Measurements from ENCODE around the gene TSC22D1.

TSC22D1 gene

GRCh38 chr13:44394658-44395057 lies 181.5 kb downstream of the TSC22D1 start:
- no peaks in the 10 kb centered on the region; the same call in 1 of the 2 replicates for H3K4me1 ChIP-seq
- TF ChIP-seq Cebpa-rat (IDR thresholded peaks at IDR 0.05) = no peak

GRCh38 chr13:44393391-44393790 lies 182.7 kb downstream of the TSC22D1 start:
- no peak overlapping the region for H3K4me2 ChIP-seq
- no peak for TF ChIP-seq Cebpa-rat (IDR thresholded peaks at IDR 0.05)
- no peaks in the 10 kb centered on the region for H3K27me3 ChIP-seq
- no peaks in the 10 kb centered on the region; the same call in 1 of the 2 replicates for H3K4me1 ChIP-seq
- H3K4me3 ChIP-seq = no peak overlapping the region
- no peak overlapping the region for H3K9ac ChIP-seq
- no peaks in the 10 kb centered on the region for H3K36me3 ChIP-seq
- no peaks in the 10 kb centered on the region for H3K9me3 ChIP-seq
- H4K20me1 ChIP-seq = no peaks in the 10 kb centered on the region
- no peak overlapping the region for H3K27ac ChIP-seq

More at GRCh38 chr13:44394658-44395057, 181.5 kb downstream of the TSC22D1 start:
- Histone ChIP-seq H3K4me3 (no peak overlapping the region), H3K27ac (no peak overlapping the region), H3K36me3 (no peaks in the 10 kb centered on the region), H3K9me3 (no peaks in the 10 kb centered on the region), H3K9ac (no peak overlapping the region), H4K20me1 (no peaks in the 10 kb centered on the region), H3K27me3 (no peaks in the 10 kb centered on the region), H3K4me2 (no peak overlapping the region)

DNA sequence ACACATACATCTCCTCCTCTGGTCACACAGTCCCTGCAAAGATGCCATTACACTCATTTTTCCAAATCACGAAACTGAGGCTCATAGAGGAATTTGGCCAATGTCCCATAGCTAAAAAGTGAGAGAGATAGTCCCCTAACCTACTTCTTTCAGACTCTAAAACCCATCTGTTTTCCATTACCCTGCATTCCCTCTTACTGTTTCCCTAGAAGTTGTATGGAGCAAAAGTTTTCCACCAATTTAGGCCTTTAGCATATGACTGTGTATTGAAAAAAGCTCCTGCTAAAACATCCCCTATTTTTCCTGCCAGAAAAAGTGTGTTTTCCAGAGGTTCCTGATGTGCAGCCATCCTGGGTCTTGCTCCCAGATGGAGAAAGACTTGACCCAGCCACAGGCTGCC lies 186.3 kb downstream of the TSC22D1 start:
- TF ChIP-seq Cebpa-rat (IDR thresholded peaks at IDR 0.05) = no peak

GRCh38 chr13:44389060-44389666 lies 187.0 kb downstream of the TSC22D1 start:
- Histone ChIP-seq H3K27ac (no peak overlapping the region), H3K27me3 (no peaks in the 10 kb centered on the region), H3K36me3 (no peaks in the 10 kb centered on the region), H3K4me3 (no peak overlapping the region), H3K9me3 (no peaks in the 10 kb centered on the region), H3K4me1 (peaks cover 8% of the 10 kb centered on the region), H3K4me2 (no peak overlapping the region), H3K9ac (no peak overlapping the region), H4K20me1 (no peaks in the 10 kb centered on the region)
- TF ChIP-seq Cebpa-rat (IDR thresholded peaks at IDR 0.05) = no peak

More for the DNA sequence above, 186.3 kb downstream of the TSC22D1 start:
- Histone ChIP-seq H3K27me3 (no peaks in the 10 kb centered on the region), H3K4me1 (peaks cover 8% of the 10 kb centered on the region), H3K27ac (no peak overlapping the region), H3K36me3 (no peaks in the 10 kb centered on the region), H3K9ac (no peak overlapping the region), H4K20me1 (no peaks in the 10 kb centered on the region), H3K4me3 (no peak overlapping the region), H3K9me3 (no peaks in the 10 kb centered on the region), H3K4me2 (no peak overlapping the region)

GRCh38 chr13:44388427-44389059 lies 187.6 kb downstream of the TSC22D1 start:
- Histone ChIP-seq H3K36me3 (no peaks in the 10 kb centered on the region), H3K9me3 (no peaks in the 10 kb centered on the region), H4K20me1 (no peaks in the 10 kb centered on the region), H3K4me3 (no peak overlapping the region), H3K27me3 (no peaks in the 10 kb centered on the region), H3K9ac (no peak overlapping the region), H3K4me2 (no peak overlapping the region), H3K4me1 (peaks cover 8% of the 10 kb centered on the region), H3K27ac (no peak overlapping the region)
- no peak for TF ChIP-seq Cebpa-rat (IDR thresholded peaks at IDR 0.05)

- no peaks in the 10 kb centered on the region for H3K9me3 ChIP-seq
- no peak overlapping the region for H3K27ac ChIP-seq
- H3K9ac ChIP-seq = no peak overlapping the region
- H3K4me1 ChIP-seq = peaks cover 8% of the 10 kb centered on the region
- H4K20me1 ChIP-seq = no peaks in the 10 kb centered on the region
- TF ChIP-seq Cebpa-rat (IDR thresholded peaks at IDR 0.05) = no peak
- no peak overlapping the region for H3K4me2 ChIP-seq
- H3K27me3 ChIP-seq = no peaks in the 10 kb centered on the region
- H3K36me3 ChIP-seq = no peaks in the 10 kb centered on the region
- H3K4me3 ChIP-seq = no peak overlapping the region
Measured at GRCh38 chr13:44386913-44387556, 189.1 kb downstream of the TSC22D1 start.

- Histone ChIP-seq H3K4me3 (no peak overlapping the region), H3K27ac (no peak overlapping the region), H3K4me2 (peak overlapping the region; percentile 30; the same call in 1 of the 2 replicates), H3K27me3 (no peaks in the 10 kb centered on the region), H3K9ac (no peak overlapping the region), H3K36me3 (no peaks in the 10 kb centered on the region), H3K9me3 (no peaks in the 10 kb centered on the region), H3K4me1 (peaks cover 8% of the 10 kb centered on the region), H4K20me1 (no peaks in the 10 kb centered on the region)
- no peak for TF ChIP-seq Cebpa-rat (IDR thresholded peaks at IDR 0.05)
Measured at GRCh38 chr13:44385847-44386246, 190.3 kb downstream of the TSC22D1 start.

GRCh38 chr13:44385401-44385800 lies 190.7 kb downstream of the TSC22D1 start:
- no peak for TF ChIP-seq Cebpa-rat (IDR thresholded peaks at IDR 0.05)
- Histone ChIP-seq H3K4me1 (peaks cover 8% of the 10 kb centered on the region), H3K36me3 (no peaks in the 10 kb centered on the region), H3K9me3 (no peaks in the 10 kb centered on the region), H3K9ac (no peak overlapping the region), H3K27me3 (no peaks in the 10 kb centered on the region), H4K20me1 (no peaks in the 10 kb centered on the region), H3K4me2 (peak overlapping the region; percentile 30; the same call in 1 of the 2 replicates), H3K27ac (no peak overlapping the region), H3K4me3 (no peak overlapping the region)

- Histone ChIP-seq H3K27ac (no peak overlapping the region), H3K9me3 (no peaks in the 10 kb centered on the region), H3K9ac (no peak overlapping the region), H3K4me3 (no peak overlapping the region), H3K36me3 (no peaks in the 10 kb centered on the region), H3K4me2 (no peak overlapping the region), H3K27me3 (no peaks in the 10 kb centered on the region), H4K20me1 (no peaks in the 10 kb centered on the region), H3K4me1 (peaks cover 8% of the 10 kb centered on the region)
- TF ChIP-seq Cebpa-rat (IDR thresholded peaks at IDR 0.05) = no peak
Measured at GRCh38 chr13:44384778-44385177, 191.4 kb downstream of the TSC22D1 start.

GRCh38 chr13:44383945-44384344 lies 192.2 kb downstream of the TSC22D1 start:
- H3K4me1 ChIP-seq = peaks cover 8% of the 10 kb centered on the region
- no peak for TF ChIP-seq Cebpa-rat (IDR thresholded peaks at IDR 0.05)
- no peak overlapping the region for H3K4me3 ChIP-seq
- H4K20me1 ChIP-seq = no peaks in the 10 kb centered on the region
- no peak overlapping the region for H3K4me2 ChIP-seq
- no peaks in the 10 kb centered on the region for H3K9me3 ChIP-seq
- H3K27ac ChIP-seq = no peak overlapping the region
- H3K36me3 ChIP-seq = no peaks in the 10 kb centered on the region
- H3K27me3 ChIP-seq = no peaks in the 10 kb centered on the region
- no peak overlapping the region for H3K9ac ChIP-seq

Measured in BLaER1 (cell line).